CD4-positive, alpha-beta T cell treated with Interleukin-4 for 1 hour (primary cell): Measurements from ENCODE around the gene CFDP1.
"Not testable (repeated sequence)": the region's sequence is repeated elsewhere in the genome, so short reads cannot be mapped to it uniquely, and the experiment has no call there.

Experiments
- DNase-seq, 2 donors: peaks; one replicate each; pipeline ENCODE4 v3.0.0-alpha.2; 2020 to 2022

CFDP1 gene

DNA sequence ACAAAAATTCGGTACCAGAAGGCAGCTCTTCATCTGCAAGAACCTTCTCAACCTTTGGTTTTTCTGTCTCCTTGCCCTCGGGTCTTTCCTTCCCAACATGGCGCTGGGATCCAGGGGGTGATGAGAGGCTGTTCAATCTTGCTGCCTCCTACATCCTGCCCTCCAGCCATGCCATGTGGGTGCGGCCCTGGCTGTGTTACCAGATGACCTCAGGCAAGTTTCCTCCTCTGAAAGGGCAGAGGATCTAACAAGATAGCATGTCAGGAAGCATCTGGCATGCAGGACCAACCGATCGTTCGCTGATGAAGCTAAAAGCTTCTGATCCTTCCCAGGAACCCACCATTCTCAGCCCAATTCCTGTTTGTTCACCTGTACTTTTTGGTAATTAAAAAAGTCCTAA is 145.1 kb downstream of the CFDP1 start:
- peak in 1 of 2 donors; percentile 6 for DNase-seq

DNA sequence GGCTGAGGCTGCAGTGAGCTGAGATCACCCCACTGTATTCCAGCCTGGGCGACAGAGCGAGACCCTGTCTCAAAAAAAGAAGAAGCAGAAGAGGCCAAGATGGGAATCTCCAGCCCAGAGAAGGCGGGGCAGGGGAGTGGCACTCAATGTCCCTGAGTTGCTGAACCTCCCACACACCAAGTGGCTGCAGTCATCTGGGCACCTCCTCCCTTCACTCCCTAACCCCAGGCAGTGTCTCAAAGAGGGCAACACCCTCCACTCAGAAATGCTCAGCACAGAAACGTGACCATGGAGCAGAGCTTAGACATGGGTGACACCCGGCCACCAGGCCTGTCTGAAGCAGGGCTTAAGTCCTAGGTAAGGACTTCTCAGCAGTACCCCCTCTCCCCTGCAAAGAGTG is 145.6 kb downstream of the CFDP1 start:
- no peak for DNase-seq

- no peak for DNase-seq
These were observed 146.9 kb downstream of the CFDP1 start for GRCh38 chr16:75286389-75286788.

DNA sequence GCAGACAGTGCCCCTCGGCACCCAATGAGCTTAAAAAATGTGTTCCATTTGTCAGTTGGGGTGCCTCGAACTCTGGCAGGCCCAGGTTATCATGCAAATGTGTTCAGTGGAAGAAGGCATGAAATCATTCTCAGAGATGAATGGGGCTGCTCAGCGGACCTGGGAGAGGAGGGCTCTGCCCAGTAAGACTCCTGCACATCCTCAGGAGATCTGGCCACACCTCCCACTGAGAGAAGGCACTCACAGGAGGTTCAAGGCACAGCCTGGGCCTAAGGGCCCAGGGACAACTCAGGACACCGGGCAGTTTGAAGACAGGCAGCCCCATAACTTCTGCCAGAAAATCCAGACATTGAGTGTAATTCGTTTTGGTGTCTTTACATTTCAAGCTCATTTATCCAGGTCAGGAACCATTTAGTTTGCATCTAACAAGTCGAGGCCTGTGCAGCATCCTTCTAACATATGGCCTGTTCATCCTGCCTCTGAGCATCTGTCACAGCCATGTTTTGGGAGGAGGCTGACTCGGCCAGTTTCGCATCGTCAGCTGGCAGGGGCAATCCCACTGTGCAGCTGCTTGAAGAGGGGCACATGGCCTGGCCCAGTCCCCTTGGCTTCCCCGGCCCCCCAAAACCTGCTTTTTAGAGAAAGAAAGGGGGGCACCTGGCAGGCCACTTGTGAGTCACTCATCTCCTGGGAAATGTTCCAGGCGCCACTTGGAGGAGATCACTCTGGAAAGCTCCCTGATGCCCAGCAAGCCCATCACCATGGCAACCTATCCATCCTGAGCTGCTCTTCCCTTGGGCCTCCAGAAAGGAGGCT is 150.6 kb downstream of the CFDP1 start:
- no peak for DNase-seq

- DNase-seq: no peak
These were observed 151.5 kb downstream of the CFDP1 start for GRCh38 chr16:75281826-75282225.

DNA sequence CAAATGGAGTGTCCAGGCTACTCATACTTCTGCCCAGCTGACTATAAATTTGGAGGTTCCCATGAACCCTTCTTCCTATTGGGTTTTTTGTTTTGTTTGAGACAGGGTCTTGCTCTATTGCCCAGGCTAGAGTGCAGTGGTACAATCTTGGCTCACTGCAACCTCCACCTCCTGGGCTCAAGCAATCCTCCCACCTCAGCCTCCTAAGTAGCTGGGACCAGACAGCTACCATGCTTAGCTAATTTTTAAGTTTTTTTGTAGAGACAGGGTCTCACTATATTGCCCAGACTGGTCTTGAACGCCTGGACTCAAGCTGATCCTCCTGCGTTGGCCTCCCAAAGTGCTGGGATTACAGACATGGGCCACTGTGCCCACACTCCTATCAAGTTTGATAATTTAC is 152.3 kb downstream of the CFDP1 start:
- not testable (repeated sequence) for DNase-seq

GRCh38 chr16:75280331-75280804 is 152.9 kb downstream of the CFDP1 start:
- no peak for DNase-seq

DNA sequence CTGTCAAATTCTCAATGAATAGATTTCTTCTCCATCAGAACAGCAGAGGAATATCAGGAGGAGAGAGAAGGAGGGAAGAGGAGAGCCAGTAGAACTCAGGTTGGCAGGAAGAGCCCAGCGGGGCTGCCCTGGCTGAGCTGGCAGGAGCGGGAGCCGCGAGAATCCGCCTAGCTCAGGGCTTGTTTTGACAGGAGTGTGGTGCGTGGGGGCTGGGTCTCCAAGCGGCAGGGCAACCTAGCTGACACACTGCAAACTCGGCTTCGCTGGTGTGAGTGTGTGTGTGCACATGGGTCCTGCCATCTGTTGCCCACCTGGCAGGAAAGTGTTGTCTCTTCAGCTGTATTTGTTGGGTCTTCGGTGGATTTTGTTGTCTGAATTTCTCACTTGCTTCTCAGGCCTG is 154.0 kb downstream of the CFDP1 start:
- DNase-seq: no peak

DNA sequence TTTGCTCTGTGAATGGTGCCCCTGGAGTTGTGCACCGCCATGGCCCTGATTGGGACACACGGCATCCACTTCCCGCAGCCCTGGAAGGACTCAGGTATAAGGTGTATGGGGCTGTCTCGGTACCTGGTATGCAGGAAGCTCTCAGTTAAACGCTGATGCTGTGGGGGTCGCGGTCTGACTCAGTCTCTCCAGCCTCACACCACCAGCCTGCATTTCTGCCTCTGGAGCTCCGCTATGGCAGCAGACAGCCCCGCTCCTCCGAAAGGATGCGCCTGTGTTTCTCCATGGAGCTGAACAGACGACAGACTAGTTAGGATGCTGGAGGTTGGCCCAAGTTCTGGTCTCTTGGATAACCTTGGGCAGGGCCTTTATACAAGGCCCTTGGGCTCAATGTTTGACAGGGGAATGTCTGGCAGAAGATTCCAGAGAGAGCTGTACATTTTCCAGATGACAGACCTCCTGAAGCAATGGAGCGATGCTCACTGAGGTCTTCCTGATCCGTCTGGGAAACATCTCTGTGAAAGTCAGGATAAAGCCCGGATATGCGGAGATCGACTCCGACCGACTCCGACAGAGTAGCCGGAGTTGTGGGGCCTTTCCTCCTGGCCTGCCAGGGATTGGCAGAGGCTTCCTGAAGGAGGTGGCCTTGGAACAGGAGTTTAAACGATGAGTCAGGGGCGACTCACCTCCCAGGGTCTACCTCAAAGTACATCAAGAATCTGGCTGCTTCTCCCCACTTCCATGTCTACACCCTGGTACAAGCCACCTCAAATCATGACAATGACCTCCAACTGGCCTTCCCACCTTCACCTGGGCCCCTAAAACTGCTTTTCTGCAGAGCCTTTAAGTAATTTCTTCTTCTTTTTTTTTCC is 160.0 kb downstream of the CFDP1 start:
- no peak for DNase-seq

GRCh38 chr16:75272629-75273028 is 160.7 kb downstream of the CFDP1 start:
- DNase-seq: not testable (repeated sequence)

- no peak for DNase-seq
These were observed 161.2 kb downstream of the CFDP1 start for GRCh38 chr16:75272097-75272551.

GRCh38 chr16:75271441-75272096 is 161.7 kb downstream of the CFDP1 start:
- no peak for DNase-seq

GRCh38 chr16:75269358-75269757 is 163.9 kb downstream of the CFDP1 start:
- DNase-seq: not testable (repeated sequence)

- no peak for DNase-seq
These were observed 165.6 kb downstream of the CFDP1 start for GRCh38 chr16:75267631-75268264.

GRCh38 chr16:75266738-75267630 is 166.3 kb downstream of the CFDP1 start:
- DNase-seq: no peak

- no peak for DNase-seq
These were observed 167.2 kb downstream of the CFDP1 start for GRCh38 chr16:75265911-75266701.

DNA sequence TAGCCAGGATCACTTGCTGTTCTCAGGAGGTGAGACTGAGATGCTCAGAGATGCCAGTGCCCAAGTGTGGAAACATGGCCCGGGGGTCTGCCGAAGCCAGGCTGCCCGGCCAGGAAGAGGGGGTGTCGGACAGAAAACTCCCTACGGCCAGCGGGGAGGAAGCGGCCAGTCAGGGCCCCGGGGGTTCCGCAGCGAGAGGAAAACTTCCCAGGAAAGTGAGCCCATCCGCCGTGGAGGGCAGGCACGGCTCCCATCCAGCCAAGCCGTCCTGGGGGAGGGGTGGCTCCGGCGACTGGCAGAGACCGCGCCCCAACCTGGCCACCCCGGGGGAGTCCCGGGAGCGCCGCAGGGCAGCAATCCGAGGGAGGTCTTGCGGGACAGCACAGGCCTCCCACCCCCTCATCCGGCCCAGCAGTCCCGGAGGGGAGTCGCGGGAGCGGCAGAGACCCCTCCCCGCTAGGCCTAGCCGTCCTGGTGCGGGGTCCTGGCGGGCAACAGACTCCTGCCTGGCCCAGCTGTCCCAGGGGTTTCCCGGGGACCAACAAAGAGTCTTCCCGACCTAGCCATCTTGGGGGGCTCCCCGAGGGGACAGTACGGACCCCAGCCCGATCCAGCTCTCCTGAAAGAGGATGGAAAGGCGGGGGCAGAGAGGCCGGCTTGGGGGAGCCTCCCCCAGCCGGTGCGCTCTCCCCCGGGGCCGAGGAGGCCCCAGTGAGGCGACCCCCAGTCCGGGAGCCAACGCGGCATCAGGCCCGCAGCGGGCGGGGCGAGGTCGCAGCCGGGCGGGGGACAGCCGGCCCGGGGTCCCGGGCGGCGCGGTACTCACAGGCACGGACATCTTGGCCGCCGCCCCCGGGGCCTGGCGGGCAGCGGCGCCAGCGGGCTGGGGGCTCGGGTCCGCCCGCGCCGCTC is 168.0 kb downstream of the CFDP1 start:
- DNase-seq: no peak

GRCh38 chr16:75264457-75264998 is 168.8 kb downstream of the CFDP1 start:
- DNase-seq: no peak

DNA sequence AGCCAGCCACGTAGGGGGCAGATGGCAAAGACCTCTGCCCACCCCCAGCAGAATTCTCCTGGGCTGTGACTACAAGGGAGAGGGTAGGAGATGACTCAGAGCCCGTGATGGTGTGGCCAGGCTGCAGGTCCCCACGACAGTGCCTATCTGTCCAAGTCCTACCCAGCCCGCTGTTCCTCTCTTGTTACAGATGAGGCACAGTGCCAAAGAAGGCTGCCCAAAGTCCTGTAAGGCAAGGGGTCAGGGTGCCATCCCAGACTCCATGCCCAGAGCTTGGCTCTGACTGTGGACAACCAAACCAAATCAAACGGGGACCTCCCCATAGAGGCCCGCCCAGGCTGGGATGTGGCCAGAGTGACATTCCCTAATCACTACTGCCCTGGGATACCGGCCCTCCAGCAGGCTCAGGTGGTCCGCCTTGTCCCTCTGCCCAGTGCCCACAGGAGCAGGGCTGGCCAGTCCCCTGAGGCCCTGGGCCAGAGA is 169.3 kb downstream of the CFDP1 start:
- DNase-seq: no peak
